SIG-M5 (cell line): Measurements from ENCODE around the gene C10orf67.

Experiments used
- DNase-seq: peaks from one replicate; lab custom pipeline; 2025; lab: John Stamatoyannopoulos, UW

The C10orf67 gene

DNA sequence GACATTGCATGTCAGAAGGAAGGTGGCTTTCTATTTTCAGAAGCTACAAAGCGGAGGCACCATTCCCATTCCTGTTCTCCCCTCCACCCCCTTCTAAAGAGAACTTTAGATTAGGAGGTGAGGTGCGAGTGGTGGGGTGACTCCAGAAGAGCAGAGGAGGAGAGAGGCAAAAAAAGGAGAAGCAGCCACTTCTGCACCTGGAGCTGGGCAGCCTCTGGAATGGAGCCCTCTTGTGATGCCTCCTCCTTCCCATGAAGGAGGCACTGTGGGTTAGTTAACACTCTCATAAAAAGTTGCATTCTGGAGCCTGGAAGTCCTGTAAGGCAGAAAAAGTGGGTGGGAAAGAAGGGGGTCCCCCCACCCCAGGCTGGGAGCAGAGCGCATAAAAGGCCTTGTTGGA is 147.7 kb downstream of the C10orf67 start:
- DNase-seq, result no peak

DNA sequence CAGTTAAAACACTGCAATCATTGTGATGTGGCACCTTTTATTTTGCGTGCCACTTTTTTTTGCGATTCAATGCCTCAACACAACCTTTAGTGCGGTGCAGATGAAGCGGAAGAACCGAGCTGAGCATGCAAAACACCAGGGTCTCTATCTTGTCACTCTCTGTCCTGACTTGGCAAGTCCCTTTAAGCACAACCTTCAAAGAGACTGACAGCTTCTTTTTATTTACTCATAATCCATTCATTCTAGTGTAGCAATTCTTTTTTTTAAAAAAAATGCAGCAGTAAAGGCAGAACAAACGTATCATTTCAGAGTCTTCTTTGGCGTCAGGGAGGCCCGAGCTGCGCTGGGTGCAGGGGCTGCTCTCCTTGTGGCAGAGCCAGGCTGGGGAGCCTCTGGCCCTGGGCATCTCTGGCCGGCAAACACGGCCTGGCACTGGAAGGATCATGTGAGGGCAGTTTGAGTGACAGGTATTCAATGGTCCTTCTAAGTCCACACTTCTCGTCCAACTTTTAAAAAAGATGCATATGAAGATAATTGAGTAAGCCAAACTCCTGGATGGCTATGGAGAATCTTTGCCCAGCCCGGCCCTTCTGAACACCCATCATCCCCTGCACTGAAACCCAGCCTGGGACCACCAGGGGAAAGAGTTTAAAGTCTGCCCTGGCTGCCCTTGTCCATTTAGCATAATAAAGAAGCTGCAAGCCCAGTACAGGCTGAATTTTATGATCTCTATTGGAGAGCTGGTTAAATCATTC is 148.6 kb downstream of the C10orf67 start:
- no peak for DNase-seq

DNA sequence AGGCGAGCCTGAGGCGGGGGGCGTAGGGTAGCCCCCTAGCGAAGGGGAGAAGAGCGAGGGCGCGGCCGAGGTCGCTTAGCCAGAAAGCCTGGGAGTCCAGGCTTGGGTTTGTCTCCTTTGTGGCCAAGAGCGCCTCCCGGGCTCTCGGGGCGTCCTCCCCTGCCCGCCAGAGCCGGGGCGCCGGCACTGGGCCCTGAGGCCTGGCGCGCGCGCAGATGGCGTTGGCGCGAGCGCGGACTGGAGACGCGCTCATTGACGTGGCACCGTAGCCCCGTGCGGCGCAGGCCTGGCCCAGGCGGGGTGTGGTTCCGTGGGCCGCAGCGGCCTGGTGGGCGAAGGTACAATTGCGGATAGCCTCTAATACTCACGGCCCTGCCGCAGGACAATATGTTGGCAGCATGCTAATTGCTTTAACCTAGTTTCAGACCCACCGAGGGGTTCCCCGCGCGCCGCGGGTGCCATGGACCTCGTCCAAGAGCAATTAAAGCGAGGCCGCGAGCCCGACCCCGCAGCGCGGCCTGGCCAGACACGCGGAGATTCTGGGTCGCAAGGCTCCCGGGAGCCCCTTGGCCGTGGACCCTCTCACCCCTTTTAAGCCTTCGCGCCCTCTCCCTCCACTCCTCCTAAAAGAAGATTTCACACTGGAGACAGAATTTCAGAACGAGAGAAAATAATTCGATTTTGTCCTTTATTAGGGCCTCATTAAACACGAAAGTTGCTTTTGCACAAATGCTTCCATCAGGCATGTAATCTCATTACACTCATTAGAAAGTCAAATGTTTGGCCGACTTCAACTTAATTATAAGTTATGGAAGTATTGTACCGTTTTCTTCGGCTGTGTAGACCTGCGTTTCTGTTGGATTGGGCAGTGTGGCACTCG is 149.4 kb downstream of the C10orf67 start:
- no peak for DNase-seq

DNA sequence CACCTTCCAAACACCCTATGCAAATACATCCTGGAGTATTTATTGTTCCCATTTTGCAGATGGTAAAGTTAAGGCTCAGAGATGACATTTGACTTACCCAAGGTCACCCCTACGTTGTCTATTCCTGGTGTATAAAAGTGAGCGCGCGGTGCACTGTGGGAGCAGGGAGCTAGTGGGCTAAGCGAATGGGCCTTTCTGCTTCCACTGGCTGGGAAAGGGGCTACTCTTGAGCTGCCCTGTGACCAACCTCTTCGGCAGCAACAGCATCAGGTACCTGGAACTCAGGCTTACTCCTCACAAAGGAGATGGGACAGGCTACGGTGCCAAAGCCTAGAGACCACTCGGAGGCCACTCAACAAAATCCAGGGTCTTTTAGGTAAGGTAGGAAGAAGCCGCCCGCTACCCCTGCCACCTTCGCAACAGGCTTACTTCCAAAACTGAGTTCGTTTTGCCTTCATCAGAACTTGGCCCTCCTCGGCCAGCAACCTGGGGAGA is 150.1 kb downstream of the C10orf67 start:
- no peak for DNase-seq

DNA sequence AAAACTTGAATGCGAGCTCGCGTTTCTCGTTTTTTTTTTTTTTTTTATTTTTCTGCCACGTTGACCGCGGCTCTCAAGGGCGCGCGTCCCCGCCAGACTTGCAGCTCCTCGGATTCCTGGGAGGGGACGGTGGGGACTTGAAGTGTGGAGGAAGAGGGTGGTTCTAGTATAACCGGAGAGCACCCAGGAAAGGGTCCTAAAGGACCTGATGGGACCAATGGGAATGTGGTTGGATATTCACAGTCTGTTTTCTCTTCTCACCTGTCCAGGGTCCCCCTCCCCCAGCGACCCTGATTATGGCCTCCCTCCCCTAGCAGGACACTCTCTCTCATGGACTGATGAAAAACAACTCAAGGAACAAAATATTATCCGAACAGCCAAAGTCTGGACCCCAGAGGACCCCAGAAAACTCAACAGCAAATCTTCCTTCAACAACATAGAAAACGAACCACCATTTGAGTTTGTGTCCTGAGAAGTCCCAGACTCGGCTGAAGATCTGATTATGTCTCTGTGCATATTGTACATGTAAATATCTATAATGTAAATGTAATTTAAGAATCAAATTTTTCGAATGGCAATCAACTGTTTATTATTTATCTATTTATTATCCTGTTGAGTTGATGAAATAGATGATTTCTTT is 151.0 kb downstream of the C10orf67 start:
- DNase-seq, result no peak

DNA sequence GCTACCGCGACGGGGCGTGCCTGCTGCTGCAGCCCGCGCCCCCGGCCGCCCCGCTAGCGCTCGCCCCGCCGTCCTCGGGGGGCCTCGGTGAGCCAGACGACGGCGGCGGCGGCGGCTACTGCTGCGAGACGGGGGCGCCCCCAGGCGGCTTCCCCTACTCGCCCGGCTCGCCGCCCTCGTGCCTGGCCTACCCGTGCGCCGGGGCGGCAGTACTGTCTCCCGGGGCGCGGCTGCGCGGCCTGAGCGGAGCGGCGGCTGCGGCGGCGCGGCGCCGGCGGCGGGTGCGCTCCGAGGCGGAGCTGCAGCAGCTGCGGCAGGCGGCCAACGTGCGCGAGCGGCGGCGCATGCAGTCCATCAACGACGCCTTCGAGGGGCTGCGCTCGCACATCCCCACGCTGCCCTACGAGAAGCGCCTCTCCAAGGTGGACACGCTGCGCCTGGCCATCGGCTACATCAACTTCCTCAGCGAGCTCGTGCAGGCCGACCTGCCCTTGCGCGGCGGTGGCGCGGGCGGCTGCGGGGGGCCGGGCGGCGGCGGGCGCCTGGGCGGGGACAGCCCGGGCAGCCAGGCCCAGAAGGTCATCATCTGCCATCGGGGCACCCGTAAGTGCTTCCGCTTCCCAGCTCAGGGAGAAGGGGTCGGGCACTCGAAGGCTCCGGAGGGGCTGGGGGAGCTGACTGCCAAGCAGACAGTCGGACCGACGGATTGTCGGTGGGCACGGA is 151.7 kb downstream of the C10orf67 start:
- DNase-seq, result no peak

DNA sequence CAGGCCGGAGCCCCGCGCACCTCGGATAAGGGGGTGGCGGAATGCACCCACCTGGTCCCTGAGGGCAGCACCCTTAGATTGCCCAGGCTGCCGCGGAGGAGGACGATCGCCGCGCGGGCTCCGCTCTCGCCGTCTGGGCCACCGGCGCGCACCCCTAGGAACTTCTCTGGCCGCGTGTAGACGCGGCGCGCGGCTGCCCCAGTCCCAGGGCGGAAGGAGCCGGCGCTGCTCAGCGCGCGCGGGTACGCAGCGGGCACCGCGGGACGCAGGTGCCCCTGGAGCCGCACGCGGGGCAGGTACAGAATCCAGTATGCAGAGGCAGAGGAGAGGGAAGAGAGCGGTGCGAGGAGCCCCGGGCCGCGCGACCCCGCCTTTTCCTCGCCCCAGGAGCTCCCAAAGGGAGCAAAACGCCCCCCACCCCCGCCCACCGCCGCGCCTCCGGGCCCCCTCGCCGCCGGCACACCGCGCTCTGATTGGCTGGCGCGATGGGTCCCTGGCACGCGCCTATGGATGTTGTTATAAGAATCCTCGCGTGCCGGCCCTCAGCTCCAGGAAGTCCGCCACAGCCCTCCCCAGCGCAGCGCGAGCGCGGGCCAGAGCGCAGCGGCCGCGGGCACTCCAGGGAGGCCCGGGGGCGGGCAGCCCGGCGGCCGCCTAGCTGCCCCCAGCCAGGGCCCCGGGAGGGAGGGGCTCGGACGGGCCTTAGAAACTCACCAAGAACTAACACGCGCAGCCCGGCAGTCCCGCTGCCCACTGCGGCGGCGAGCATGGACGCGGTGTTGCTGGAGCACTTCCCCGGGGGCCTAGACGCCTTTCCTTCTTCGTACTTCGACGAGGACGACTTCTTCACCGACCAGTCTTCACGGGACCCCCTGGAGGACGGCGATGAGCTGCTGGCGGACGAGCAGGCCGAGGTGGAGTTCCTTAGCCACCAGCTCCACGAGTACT is 152.6 kb downstream of the C10orf67 start, which contains the start of gene PTF1A:
PTF1A (plus strand) TSS at position 549 of the 948 bp plus-strand sequence; CDS start at position 768, 219 bp downstream.
- no peak for DNase-seq

DNA sequence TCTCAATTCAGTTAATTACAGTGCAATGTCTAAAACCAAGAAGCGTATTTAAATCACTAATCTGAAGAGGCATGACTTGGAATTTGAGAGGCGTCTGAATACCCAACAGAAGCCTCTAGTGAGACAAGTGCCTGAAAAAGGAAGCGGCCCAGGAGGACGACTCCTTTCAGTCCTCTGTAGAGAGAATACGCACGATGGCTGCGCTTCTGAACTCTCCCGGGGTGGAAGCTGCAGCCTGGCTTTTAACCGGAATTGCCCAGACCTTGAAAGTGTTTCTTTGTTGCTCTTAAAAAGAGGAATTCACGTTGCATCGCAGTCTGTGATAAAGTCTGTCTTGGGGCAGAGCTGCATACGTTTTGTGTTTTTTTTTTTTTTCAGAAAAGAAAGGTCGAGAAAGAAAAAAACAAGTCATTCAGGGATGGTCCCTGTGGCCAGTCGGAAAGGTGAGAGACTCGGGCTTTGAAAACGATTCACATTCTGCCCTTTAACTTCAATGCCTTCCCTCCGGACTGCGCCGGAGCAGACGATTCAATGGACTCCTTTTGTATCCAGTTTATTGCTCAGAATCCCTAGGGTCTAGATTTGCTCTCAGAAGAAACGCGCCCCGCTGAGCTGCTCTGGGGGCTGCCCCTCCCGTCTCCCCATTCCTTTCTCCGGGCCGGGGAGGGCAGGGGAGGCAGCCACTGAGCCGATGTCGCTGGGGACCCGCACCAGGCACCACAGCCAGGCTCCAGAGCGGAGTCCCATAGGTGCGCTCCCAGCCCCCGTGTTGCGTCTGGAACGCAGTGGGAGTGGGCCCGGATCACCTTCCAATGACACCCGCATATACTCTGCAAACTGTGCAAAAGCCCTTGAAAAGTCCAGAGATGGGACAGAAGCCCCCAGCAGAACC is 153.5 kb downstream of the C10orf67 start:
- DNase-seq, result no peak

DNA sequence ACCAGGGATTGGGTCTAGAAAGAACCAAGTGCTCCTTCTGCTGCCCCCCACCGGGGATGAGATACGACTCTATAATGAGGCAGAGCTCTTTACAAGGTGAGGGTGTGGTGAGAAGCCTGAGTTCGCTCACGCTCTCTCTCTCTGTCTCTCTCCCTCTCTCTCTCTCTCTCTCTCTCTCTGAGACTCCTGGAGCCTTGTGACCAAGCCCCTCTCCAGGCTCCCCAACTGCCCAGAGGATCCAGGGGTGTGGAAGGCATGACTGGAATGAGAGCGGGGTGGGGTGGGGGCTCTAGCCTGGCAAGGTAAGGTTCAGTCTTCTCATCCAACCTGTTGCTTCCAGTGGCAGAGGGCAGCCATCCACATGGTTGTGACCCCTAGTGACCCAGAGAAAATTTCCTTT is 155.6 kb downstream of the C10orf67 start:
- DNase-seq, result no peak

DNA sequence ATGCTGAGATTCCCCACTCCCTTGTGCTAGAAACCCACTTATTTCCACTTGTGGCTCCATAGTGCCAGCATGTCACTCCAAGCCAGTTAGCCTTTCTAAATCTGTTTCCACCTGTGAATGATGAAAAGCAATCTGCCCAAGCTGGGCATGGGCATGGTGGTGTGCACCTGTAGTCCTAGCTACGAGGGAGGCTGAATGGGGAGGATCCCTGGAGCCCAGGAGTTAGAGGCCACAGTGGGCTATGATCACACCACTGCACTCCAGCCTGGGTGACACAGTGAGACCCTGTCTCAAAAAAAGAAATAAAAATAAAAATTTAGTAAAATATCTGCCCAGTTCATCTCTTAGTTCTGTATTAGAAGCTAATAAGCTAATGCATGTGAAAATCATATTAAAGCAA is 157.4 kb downstream of the C10orf67 start:
- DNase-seq, result no peak

DNA sequence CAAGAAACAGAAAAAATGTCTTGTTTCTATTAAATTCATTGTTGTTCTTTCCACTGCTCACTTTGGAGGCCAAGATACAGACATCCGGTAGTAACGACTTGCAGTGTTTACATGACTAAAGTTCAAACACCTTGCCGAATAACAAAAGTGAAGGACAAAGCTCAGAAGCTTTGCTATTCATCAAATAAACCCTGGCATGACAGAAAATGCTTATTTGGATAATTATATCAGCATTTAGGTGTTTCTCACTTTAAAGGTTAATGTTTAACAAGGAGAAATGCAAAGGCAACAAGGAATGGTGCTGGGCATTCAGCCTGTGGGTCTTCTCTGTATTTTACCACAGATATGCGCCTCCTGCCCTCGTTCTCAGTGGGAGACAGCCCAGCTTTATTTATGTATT is 157.9 kb downstream of the C10orf67 start:
- DNase-seq, result no peak

DNA sequence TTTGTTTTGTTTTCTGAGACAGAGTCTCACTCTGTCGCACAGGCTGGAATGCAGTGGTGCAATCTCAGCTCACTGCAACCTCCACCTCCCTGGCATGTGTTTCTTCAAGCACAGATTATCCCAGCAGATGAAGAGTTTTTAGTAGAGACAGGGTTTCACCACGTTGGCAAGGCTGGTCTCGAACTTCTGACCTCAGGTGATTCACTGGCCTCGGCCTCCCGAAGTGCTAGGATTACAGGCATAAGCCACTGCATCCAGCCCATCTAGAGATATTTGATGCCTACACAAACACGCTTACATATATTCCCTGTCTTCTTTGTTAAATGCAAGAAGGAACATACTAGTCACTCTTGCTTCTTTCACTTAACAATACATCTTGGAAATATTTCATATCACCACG is 158.4 kb downstream of the C10orf67 start:
- DNase-seq, result no peak

DNA sequence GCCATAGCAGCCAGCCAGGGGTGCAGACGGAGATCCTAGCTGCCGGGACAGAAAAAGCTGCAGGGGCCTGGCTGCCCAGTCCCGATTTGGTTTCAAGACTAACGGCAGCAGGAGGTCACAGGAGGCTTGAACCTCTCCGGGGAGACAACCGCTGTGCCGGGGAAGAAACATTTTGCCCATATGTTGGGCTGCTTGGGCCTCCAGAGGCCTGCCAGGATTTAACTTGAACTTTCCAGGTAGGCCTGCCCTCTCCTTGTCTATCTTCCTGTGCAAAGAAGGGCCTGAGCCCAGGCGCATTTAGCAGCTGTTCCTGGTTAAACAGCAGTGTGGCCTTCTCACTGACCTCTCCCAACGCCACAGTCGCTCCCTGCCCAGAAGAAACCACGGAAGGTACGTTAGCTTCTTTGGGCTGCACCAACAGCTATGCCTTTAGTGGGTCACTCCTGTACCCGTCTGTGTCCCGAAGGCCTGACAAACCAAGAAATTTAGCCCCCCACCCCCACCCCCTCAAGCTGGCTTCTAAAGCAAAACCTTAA is 169.6 kb downstream of the C10orf67 start:
- DNase-seq, result no peak

DNA sequence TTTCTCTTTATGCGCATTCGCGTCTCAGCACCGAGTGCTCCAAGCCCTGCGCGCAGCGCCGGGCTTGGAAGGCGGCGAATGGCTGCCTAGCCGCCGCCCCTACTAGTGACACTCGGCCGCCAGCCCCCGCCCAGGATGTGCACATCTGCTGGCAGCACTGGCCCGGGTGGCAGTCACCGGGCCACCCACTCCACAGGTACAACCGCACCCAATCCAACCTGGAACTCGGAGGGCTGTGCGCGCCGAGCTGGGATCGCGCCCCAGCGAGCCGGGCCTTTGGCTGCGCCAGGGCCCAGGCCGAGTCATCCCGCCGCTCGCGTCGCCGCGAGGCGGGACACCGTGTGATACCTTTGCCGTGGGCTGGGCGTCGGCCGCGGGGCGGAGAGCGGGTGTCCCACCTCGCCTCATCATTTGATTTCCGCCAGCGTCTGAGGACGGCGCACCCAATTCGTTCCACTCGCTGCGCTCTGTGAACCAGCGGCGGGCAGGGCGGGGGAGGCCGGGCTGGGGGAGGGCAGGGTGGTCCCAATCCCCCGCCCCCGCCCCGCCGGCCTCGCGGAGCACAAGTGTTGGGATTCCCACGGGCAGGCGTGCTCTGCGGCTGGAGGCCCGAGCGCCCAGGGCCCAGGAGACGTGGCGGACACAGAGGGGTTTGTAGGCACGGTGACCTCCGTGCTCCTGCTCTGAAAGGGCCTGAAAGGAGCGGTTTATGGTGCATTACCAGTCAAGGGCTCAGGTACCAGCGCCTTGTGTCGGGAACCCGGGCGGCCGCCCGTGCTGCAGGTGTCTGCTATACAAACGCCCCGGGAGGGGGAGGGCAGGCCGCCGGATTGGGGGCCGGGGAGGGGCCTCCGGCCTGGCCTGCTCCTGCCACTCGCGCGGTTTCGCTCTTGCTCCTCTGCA is 170.3 kb downstream of the C10orf67 start:
- DNase-seq, result no peak

DNA sequence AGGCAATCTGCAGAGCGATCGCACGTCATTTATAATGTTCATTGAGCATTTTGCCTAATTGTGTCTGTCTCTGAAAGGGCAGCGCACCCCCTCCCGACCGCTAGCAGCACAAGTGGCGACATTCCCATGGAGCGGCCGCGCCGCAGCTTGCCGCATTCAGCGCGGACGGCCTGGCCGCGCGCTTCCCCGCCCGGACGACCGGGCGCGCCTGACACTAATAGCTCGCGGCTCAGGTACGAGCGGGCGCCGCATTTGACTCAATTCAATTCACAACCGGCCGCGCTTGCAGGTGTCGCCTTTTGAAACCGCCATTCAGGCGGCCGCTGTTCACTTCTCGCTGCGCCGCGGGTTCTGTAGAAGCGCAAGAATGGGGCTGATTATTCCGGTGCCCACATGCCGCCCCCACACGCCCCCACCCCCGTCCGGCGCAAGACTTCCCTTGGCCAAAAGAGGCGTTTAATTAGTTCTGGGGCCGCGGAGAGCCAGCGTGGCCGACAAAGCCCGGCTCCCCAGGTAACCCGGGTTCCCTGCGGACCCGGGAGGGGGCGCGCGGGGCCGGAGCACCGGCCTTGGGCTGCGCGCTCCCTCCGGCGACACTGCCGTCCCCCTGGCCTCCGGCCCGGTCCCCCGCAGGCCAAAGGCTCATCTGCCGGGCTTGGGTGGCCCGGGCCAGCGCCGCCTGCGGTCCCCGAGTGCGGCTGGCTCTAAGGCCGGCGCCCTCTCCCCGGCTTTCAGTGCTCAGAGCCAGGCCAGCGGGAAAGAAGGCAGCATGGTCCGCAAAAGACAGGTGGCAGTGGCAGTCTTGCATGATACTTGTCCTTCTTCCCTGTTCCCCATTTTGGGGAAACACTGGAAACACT is 171.2 kb downstream of the C10orf67 start:
- DNase-seq, result no peak

DNA sequence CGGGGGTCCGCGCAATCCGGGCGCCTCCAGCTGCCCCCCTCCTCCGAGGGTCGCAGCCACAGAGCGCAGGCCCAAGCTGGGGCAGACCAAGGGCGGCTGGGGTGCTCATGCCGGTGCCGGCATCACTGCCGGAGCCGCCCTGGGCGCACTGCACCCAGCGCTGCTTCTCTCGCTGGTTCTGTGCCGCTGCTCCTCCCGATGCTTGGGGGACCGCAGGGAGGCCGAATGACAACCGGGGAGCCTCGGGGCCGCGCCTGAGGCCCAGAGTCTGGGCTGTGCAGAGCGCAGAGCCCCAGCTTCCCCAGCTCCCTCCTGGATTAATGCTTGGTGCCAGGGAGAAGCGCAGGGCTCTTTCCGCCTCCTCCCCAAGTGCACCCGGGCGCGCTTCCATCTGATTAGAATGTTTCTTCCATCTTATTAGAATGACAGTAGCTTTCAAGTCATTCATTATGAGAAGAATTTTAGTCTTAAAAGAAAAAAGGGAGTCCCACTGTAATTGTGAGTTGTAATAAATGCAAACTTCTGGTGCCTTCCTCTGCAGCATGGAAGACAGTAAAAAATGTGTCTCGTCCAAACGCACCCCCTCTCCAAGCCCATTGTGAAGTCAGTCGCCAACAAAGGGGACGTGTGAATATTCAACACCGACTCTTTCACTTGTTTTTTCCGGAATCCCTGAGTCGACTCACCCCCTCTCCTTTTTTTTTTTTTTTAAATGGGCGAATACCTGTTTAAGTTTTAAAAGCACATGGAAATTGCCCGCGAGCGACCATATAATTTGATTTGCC is 172.0 kb downstream of the C10orf67 start:
- no peak for DNase-seq
